Fibroblast of the aortic adventitia (primary cell): ENCODE results near the gene WASHC4. TPM values are rescaled to one million over a fixed set of nuclear protein-coding genes. Genes with fewer than 3 reads are reported as not detected.
A peak's percentile ranks its signal among the peaks of the same experiment; 100 is the strongest.

Experiments used
- DNase-seq: peaks from one replicate; pipeline ENCODE4 v3.0.0-alpha.2; 2010; ENCODE audit warnings: low read depth
- H3K4me3 ChIP-seq: 2 replicates; pipeline ENCODE4 v1.5.1; 2011; ENCODE audit warnings: low read depth, mild to moderate bottlenecking, control low read depth, low read length, moderate library complexity
- total RNA-seq: library from RNA; depleted of rRNA; stranded (reverse); fragments of >200 nt; gene quantifications from 2 replicates; pipeline ENCODE4 v1.2.3, GENCODE V29; 2012; ENCODE audit warnings: low replicate concordance
- TF ChIP-seq, protein P1 (sequence below): IDR thresholded peaks from 2 replicates; pipeline ENCODE4 v1.5.1; 2011; ENCODE audit warnings: mild to moderate bottlenecking, low read length, control low read depth, inconsistent platforms; ENCODE audit not compliant: insufficient read depth

Gene WASHC4
- total RNA-seq, 1 donor, result 102 TPM

DNA sequence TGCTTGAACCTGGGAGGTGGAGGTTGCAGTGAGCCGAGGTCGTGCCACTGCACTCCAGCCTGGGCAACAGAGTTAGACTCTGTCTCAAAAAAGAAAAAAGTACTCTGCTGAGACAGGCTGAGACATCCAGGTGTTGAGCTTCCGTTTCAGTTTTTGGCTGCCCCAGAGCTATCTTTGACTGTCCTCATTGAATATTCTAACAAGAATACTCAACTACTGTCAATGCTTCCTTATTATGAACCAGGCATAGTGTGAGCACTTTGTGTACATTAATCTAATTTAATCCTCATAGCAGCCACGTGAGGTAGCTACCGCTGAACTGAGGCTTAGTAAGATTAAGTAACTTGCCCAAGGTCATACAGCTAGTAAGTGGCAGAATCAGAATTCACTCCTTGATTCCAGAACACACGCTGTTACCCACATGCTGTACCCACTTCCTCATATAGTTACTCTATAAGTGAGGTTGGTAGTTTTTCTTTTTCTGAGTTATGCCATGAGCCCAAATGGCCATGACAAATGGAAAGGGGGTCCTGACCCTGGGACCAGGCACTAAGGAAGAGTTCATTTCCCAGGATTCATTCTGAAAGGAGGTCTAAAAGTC lies 34.5 kb upstream of the WASHC4 start:
- no peak for DNase-seq
- TF ChIP-seq, protein P1, sequence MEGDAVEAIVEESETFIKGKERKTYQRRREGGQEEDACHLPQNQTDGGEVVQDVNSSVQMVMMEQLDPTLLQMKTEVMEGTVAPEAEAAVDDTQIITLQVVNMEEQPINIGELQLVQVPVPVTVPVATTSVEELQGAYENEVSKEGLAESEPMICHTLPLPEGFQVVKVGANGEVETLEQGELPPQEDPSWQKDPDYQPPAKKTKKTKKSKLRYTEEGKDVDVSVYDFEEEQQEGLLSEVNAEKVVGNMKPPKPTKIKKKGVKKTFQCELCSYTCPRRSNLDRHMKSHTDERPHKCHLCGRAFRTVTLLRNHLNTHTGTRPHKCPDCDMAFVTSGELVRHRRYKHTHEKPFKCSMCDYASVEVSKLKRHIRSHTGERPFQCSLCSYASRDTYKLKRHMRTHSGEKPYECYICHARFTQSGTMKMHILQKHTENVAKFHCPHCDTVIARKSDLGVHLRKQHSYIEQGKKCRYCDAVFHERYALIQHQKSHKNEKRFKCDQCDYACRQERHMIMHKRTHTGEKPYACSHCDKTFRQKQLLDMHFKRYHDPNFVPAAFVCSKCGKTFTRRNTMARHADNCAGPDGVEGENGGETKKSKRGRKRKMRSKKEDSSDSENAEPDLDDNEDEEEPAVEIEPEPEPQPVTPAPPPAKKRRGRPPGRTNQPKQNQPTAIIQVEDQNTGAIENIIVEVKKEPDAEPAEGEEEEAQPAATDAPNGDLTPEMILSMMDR, result no peak
- no peak overlapping the region for H3K4me3 ChIP-seq

DNA sequence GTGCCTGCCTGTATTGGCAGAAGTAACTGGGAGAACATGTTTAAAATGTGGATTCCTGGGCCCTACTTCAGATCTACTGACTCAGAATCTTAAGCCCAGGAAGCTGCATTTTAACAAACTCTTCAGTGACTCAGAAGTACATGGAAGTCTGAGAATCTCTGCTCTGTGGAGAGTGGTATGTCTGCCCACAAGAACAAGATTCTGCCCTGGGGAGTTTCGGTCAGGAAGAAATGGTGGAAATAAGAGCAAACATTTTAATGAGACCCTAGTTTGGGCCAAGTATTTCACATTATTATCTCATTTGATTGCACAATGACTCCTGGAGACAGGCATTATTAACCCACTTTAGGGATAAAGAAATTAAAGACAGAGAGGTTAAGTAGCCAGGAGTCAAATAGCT lies 31.4 kb upstream of the WASHC4 start:
- TF ChIP-seq, protein P1, result no peak
- peak; percentile 83 for DNase-seq
- H3K4me3 ChIP-seq, result no peak overlapping the region

DNA sequence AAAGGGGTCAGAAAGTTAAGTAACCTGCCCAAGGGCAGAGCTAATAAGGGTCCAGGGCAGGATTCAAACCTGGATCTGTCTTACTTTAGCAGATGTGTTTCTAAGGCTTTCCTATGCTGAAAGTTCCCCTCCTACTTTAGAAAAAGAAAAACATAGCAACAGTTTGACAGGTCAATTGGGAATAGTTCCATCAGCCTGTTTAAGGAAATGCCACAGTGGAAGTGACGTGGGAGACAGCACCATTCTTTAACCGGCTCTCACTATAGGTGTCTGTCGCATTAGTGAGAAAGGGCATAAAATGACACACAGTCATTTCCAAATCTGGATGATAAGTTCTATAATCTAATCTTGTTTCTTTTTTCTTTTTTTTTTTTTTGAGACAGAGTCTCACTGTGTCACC lies 30.6 kb upstream of the WASHC4 start:
- DNase-seq, result peak; percentile 25
- TF ChIP-seq, protein P1, result no peak
- H3K4me3 ChIP-seq, result no peak overlapping the region

DNA sequence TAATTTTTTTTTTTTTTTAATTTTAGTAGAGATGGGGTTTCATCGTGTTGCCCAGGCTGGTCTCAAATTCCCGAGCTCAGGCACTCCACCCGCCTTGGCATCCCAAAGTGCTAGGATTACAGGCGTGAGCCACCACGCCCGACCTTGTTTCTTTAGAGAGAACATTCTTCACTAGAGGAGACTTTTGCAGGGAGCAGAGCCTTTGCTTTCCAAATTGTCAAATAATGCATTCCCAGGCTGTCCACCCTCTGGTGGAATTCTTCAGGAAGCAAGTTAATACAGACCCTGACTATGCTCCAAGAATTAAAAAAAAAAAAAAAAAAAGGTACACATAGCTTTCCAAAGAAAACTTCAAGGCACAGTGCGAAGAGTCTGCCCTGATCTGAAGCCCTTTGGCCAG lies 30.1 kb upstream of the WASHC4 start:
- TF ChIP-seq, protein P1, result peak; percentile 26
- no peak overlapping the region for H3K4me3 ChIP-seq
- DNase-seq, result peak; percentile 86

DNA sequence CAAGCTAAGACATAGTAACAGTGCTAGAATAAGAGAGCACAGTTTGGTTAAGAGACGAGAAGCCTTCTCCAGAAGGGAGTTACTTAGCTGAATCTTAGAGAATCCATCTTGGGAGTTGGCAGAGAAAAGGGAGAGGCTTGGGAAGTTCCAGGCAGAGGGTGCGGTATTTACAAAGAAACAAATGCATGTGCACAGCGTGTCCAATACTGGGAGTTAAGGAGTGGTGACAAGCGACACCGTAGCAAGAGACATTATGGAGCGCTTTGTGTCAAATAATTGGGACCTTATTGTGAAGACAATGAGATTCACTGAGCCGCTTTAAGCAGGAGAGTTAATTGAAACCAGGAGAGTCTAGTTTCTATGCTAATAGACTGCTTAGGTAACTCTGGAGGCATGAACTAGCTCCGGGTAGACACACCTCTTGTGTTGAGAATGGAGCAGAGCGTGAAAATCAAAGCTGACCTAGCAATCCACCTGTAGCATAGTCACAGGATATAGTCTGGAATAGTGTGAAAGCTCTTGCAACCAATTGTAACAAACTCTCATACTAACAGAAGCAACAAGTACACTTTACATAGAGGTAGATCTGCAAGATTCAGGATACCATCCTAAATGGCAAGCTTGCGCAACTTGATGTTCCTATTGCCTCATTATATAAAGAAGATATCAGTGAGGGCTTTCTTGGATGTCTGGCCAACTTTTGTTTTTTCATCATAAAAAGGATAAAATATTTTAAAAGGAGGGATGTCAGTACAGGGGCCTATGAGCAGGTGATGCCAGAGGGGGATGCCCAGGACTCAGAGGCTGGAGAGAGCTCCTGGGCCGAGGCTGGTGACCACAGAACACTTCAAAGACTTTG lies 28.6 kb upstream of the WASHC4 start:
- no peak overlapping the region for H3K4me3 ChIP-seq
- no peak for DNase-seq
- TF ChIP-seq, protein P1, result no peak

DNA sequence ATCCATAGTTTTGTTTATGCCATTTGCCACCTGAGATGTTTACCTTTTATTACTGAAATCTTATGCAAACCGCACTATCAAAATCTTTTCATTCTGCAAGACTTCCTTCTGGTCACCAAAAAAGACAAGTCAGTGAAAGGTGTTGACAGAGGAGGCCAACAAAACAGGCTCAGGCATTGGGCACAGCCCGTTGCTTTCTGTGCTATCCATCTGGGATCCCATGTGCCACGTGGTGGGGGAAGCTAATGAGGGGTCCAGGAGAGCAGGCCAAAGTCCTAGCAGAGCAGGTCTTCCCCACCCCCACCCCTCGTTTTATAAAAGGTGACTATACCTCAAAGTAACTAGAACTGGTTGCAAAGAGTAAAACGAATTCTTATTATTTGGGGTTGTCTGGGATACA lies 24.5 kb upstream of the WASHC4 start:
- TF ChIP-seq, protein P1, result no peak
- peak overlapping the region; percentile 98 for H3K4me3 ChIP-seq
- DNase-seq, result no peak
